22Rv1 (cell line): ENCODE results near the gene KRT33B.

Experiments
- ZFX ChIP-seq: fragments of 450-650 bp; IDR thresholded peaks from 2 replicates; pipeline ENCODE4 v1.6.1; 2017; ENCODE audit warnings: antibody characterized with exemption, borderline replicate concordance
- TF ChIP-seq, protein P1 (sequence below): fragments of 450-650 bp; IDR thresholded peaks from 2 replicates; pipeline ENCODE4 v1.5.1; 2017; ENCODE audit warnings: mild to moderate bottlenecking

- TF ChIP-seq, protein P1, sequence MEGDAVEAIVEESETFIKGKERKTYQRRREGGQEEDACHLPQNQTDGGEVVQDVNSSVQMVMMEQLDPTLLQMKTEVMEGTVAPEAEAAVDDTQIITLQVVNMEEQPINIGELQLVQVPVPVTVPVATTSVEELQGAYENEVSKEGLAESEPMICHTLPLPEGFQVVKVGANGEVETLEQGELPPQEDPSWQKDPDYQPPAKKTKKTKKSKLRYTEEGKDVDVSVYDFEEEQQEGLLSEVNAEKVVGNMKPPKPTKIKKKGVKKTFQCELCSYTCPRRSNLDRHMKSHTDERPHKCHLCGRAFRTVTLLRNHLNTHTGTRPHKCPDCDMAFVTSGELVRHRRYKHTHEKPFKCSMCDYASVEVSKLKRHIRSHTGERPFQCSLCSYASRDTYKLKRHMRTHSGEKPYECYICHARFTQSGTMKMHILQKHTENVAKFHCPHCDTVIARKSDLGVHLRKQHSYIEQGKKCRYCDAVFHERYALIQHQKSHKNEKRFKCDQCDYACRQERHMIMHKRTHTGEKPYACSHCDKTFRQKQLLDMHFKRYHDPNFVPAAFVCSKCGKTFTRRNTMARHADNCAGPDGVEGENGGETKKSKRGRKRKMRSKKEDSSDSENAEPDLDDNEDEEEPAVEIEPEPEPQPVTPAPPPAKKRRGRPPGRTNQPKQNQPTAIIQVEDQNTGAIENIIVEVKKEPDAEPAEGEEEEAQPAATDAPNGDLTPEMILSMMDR = no peak
- no peak for TF ChIP-seq ZFX
Observed at GRCh38 chr17:41315814-41316445, 53.7 kb downstream of the KRT33B start.
